ENCODE data around the gene FGF6. TPM values are rescaled to one million over a fixed set of nuclear protein-coding genes. Genes with fewer than 3 reads are reported as not detected.

Gene FGF6
- total and polyA plus RNA-seq, 10 of the 15 experiments (the other 5 are each of a cell fraction or from before 2014, with no cell fraction given), result not detected

DNA sequence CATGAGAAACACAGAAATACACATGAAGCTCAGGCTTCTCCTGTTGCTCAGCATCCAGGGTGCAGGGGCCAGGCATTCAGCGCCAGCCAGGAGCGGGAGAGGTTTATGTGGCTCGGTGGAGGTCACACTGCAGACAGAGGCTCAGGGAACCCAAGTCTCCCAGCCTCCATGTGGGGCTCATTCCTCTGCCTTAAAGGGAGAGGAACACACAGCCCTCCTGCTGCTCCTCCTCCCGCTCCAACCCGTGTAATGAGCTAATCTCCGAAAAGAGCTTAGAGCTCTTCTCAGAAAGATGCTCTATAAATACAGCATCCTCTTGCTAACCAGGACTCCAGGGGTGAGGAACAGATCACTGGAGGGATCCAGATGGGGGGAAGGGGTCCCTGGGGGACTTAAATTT is 28.2 kb downstream of the FGF6 start:
- ChIA-PET CTCF (interaction anchor here (1.0 kb wide), 1 partner anchor 107 kb away, joined by 3 read pairs; no protein-coding TSS in a partner anchor), POLR2A (no interaction called here), RAD21 (ENCODE audit: unreplicated experiment) (interaction anchor here (1.2 kb wide), 1 partner anchor 453 kb away, joined by 3 read pairs; no protein-coding TSS in a partner anchor), SMC1A (ENCODE audit: uncharacterized antibody, unreplicated experiment) (no interaction called here)
- H4K20me1 ChIP-seq (ENCODE audit: control insufficient read depth, insufficient read depth), result no peaks in the 10 kb centered on the region
- no peak for TF ChIP-seq ZNF217 (IDR thresholded peaks at IDR 0.05)
- TF ChIP-seq EED (IDR thresholded peaks at IDR 0.05; ENCODE audit: low read depth), result no peak
- TF ChIP-seq KAT2A (conservative IDR thresholded peaks at IDR 0.05; ENCODE audit: control insufficient read depth, low read depth, low read length), result no peak
- no peak for TF ChIP-seq STAT3 (IDR thresholded peaks at IDR 0.05; ENCODE audit: low read depth, low read length)
- TF ChIP-seq NR2F1 (conservative IDR thresholded peaks at IDR 0.05), result no peak
- TF ChIP-seq HDGF (IDR thresholded peaks at IDR 0.05), result no peak
- no peak for TF ChIP-seq HCFC1 (IDR thresholded peaks at IDR 0.05; ENCODE audit: low read length)
- TF ChIP-seq BACH1 (IDR thresholded peaks at IDR 0.05; ENCODE audit: borderline replicate concordance), result no peak
- no peak for TF ChIP-seq STAT1 (conservative IDR thresholded peaks at IDR 0.05)
- no peak for TF ChIP-seq POLR2AphosphoS2 (IDR thresholded peaks at IDR 0.05; ENCODE audit: low read depth, low read length)
- no peak for TF ChIP-seq CHD2 (IDR thresholded peaks at IDR 0.05; ENCODE audit: borderline replicate concordance, low read depth, low read length)
- TF ChIP-seq SPI1 (IDR thresholded peaks at IDR 0.05; ENCODE audit: borderline replicate concordance, insufficient read depth, low read depth, low read length), result no peak
- H3K9ac ChIP-seq (ENCODE audit: control insufficient read depth, insufficient read depth, low read length), result no peak overlapping the region
- WGBS (ENCODE audit: insufficient coverage, insufficient replicate concordance, low lambda C conversion rate, missing lambda C conversion rate), result 66% methylated on average over 6 of the region's 6 CpGs
- no TSS peak for BruUV-seq (replicated peaks)
- in situ Hi-C loops (cut with MboI) (no loop called here), intact Hi-C loops (cut with micrococcal nuclease; ENCODE audit: unreplicated experiment) (no loop called here)
- no peaks in the 10 kb centered on the region for H3K36me3 ChIP-seq (ENCODE audit: control insufficient read depth in 2 of 2, insufficient read depth in 2 of 2, low read length in 1 of 2)
- H2AFZ ChIP-seq (ENCODE audit: control insufficient read depth, low read depth, low read length), result no peak overlapping the region
- peaks cover 0 to 7% of the 10 kb centered on the region in 2 experiments; a peak in 3 of 4 replicates for H3K27me3 ChIP-seq (replicated peaks in 1 of 2; ENCODE audit: control insufficient read depth in 2 of 2, insufficient read depth in 2 of 2, low read length in 1 of 2)
- no peak overlapping the region for H3K27ac ChIP-seq (ENCODE audit: control insufficient read depth, insufficient read depth)
- H3K4me3 ChIP-seq, result no peak overlapping the region
- DNase-seq (ENCODE audit: low read depth, low spot score) (no peak), ATAC-seq (no peak), FAIRE-seq (no peak)
- no peaks in the 10 kb centered on the region for H3K9me3 ChIP-seq (replicated peaks; ENCODE audit: control insufficient read depth, insufficient read depth, low read length)
- H3K79me2 ChIP-seq (ENCODE audit: control insufficient read depth, insufficient read depth, low read length), result no peaks in the 10 kb centered on the region
- no peak overlapping the region for H3K4me2 ChIP-seq (ENCODE audit: control insufficient read depth, insufficient read depth)
- no peaks in the 10 kb centered on the region for H3K4me1 ChIP-seq (ENCODE audit: control insufficient read depth, insufficient read depth, low read length)

All from GM12878 (cell line).